T-helper 1 cell (primary cell): Measurements from ENCODE around the gene RCN1.
"Not testable (repeated sequence)": the region's sequence is repeated elsewhere in the genome, so short reads cannot be mapped to it uniquely, and the experiment has no call there.

ENCODE experiments used
- DNase-seq, 5 donors: peaks; one replicate each; pipeline ENCODE4 v3.0.0-alpha.2; 2012 to 2020
- total RNA-seq, 4 donors: gene quantifications; one replicate each; lab custom pipeline; 2026; lab: John Stamatoyannopoulos, UW

Gene RCN1
- 2.9 to 5.8 (median 4.6) reads per million in 4 donors for total RNA-seq

DNA sequence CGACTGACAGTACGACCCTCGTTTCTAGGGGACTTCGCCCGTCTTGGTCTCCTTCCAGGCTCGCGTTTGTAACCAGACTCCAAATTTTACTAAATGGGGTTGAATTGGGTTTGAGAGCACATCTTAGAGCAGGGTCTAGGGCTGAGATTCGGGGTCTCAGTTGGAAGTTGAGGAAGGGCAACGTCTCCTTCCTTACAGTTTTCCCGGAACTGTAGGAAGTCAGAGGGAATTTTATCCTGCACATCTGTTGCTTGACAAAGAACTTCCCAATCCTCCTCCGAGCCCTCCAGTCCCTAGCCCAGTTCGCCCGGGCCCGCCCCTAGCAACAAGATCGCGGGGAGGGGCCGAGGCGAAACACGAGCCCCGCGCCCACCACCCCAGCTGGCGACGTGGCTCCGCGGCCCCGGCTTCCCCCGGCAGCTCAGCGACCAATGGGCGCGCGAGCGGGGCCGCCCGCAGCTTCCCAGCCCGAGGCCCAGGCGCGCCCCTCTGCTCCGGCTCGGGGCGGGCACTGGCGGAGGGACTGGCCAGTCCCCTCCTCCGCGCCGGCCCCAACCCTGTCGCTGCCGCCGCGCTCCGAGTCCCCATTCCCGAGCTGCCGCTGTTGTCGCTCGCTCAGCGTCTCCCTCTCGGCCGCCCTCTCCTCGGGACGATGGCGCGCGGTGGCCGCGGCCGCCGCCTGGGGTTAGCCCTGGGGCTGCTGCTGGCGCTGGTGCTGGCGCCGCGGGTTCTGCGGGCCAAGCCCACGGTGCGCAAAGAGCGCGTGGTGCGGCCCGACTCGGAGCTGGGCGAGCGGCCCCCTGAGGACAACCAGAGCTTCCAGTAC, at the start of gene RCN1:
TSS of gene RCN1 (plus strand) at position 530 of the 826 bp plus-strand sequence. CDS start at position 653, 123 bp downstream.
- peak in 3 of 5 donors; percentile 2 to 30 (median 18) for DNase-seq

DNA sequence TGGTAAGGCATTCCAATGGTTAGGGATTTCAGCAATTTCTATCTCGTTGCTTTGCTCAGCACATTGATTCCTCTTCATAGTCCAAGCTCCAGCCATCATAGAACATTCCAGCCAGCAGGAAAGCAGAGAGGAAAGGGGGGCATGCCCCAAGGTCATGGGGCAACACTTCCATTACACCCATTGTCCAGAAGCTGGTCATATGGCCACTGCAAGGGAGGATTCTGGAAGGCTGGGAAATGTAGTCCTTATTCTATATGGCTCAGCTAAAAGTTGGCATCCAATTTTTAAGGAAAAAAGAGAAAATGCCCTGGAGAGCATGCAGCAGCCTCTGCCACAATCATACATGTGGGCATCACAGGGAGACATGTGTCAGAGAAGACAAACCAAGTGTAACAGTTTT, 47.1 kb upstream of the RCN1 start:
- no peak for DNase-seq

DNA sequence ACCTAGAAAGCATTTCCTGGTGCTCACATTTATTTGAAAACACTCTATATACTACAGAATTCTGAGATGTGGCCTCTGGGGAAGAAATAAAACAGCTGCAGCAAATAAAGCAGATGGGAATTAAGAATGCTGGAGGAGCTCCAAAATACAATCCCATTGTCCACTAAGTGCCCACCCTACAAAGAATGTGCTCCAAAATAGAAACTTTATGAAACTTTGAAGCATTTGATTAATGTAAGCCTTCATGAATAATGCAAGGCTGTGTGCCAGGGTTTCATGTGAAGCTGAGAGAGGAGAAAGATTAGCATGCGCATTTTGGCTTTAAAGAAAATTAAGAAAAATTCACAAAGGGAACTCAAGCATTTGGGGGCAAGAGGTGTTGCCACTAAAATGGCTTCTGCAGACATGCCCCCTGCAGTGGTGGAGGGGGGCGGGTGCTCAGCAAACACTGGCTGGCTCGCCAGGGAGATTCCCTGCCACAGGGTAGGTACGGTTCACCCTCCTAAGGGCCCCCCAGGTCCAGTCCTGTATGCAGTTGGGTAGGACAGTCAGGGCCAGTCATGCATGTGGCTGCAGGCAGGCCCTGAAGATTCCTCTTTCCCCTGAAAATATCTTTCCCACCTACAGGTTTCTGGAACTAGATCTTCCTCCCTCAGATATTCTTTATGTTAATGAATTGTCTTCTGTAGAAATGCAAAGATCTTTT, 46.6 kb upstream of the RCN1 start:
- DNase-seq = no peak

DNA sequence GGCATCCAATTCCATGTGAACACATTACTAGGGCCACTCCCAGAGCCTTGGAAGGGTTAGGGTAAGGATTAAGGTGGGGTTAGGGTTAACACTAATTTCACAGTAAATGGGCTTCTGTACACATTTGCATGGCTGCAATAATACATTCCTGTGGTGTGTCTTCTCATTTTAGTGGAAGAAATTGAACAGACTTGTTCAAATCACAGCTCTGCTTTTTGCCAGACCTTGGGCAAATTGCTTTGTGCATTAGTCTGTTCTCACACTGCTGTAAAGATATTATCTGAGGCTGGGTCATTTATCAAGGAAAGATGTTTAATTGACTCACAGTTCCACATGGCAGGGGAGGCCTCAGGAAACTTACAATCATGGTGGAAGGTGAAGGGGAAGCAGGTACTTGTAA, 45.4 kb upstream of the RCN1 start:
- no peak for DNase-seq

DNA sequence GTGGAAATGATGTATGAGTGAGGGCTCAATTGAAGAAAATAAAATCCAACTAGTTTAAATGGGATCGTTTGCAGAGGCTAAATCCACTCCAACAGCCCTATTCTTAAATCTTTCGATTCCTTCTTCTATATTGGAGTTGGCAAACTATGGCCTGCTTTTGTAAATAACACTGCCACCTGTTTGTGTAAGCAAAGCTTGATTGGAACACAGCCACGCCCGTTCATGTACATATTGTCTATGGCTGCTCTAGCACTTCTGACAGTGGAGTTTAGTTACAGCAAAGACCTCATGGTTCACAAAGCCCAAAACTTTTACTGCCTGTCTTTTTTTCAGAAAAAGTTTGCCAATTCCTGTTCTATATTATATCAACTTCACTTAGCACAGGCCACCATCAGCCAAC, 40.6 kb upstream of the RCN1 start:
- no peak for DNase-seq

DNA sequence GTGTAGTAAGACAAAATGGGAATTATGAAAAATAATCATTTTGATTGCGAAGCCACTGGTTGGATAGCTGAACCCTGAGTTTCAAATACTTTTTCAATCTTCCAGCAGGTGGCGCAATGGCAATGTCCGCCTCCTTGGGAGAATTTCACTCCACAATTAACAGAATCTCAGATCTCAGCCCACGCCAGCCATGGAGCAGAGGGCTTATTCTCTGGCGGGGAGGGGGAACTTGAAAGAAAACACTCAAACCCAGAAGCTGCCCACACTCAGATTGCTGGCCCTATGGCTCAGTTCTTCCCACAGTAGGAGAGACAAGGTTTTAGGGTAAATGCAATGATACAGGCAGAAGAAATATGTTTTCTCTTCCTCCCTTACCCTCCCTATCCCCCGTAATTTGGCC, 38.7 kb upstream of the RCN1 start:
- DNase-seq = peak; percentile 7 to 48 (median 15)

DNA sequence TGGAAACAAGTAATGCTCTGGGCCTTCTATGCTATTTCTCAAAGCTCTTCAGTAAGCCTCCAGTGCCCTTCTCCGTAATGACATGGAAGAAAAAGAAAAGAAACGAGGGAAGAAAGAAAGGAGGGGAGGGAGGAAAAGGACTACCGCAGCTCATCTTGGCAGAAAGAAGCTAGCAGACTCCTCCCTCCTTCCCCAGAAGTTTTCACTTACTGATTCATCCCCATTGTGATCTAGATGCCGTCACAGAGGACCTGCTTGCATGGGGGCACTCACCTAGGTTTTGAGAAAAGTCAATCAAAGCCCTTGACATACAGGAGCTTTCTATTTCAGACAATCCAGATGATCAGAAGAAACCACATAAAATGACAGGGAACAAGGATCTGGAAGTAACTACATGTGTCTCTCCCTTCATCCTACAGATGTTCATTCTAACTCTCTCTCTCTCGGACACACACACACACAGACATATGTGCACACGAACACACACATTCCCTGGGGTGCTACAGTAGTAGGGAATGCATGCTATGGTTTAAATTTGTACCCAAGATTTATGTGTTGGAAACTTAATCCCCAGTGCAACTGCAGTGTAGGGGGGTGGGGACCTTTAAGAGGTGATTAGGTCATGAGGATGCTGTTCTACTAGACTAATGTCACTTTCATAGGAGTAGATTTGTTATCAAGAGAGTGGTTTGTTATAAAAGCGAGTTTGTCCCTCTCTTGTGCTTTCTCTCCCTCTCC, 37.6 kb upstream of the RCN1 start:
- no peak for DNase-seq

DNA sequence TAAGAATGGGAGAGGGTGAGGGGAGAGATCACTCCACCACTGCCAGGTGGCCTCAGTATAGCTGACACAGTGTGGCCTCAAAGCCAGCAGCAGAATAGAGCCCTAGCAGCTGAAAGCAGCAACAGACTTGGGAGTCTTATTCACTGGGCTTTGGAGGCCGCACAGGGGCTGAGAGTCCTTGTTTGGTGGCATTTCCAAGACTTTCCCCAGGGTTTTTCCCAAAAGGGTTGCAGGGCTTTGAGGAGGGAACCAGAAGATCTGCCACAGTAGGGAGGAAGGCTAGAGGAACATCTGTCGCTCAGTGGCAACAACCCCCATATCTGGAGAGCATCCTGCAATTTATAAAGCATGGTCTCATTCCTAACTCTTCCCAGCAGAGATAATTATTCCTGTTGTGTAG, 35.0 kb upstream of the RCN1 start:
- DNase-seq = no peak

DNA sequence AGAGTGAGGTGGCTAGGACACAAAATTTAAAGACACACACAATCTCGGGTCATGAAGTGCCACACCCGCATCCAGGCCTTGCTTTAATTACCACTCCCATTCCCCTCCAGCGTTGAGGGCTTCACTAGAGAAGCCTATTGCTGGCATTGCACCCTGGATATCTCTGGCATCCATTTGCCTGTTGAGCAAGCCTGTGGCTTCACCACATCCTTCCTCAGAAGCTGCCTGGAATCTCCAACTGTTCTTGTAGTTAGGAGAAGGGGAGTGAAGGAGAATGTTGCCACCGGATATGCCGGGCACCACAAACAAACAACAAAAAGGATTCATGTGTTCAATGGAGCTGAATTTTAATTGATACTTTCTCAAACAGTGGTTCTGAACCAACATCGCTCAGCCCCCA, 34.4 kb upstream of the RCN1 start:
- no peak for DNase-seq

DNA sequence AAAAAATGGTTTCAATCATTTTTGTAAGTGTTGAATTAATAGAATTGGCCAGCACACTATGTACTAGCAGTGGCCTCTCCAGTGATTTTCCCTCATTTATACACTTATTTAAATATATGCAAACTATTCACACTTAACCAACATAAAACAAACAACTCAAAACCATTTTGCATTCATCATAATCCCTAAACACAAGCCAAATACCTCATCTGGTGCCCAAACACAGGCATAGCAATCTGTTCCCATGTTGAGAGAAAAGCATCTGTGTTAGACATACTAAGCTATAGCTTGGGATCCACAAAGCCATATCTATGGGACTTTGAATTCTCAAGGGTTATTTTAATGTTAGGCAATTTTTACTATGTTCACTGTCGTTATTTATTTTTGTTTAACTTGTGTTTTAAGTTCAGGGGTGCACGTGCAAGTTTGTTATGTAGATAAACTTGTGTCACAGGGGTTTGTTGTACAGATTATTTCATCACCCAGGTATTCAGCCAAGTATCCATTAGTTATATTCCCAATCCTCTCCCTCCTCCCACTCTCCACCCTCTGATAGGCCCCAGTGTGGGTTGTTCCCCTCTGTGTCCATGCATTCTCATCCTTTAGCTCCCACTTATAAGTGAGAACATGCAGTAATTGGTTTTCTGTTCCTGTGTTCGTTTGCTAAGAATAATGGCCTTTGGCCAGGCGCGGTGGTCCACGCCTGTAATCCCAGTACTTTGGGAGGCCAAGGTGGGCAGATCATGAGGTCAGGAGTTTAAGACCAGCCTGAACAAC, 31.0 kb upstream of the RCN1 start:
- DNase-seq = no peak

DNA sequence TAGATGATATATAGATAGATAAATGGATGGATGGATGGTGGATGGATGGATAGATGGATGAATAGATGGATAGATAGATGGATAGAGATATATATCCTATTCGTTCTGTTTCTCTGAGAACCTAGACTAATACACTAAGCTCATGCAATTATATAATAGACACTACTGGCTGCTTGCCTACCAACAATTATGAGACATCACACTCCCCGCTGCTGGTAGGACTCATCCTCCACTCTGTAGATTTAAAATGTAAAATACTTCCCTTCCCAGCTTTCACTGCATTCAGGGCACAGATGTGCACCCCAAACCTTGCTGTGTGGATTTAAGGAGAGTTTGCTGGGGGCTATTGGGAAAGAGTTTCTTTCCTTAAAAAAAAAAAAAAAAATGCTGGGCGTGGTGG, 28.3 kb upstream of the RCN1 start:
- DNase-seq = no peak

DNA sequence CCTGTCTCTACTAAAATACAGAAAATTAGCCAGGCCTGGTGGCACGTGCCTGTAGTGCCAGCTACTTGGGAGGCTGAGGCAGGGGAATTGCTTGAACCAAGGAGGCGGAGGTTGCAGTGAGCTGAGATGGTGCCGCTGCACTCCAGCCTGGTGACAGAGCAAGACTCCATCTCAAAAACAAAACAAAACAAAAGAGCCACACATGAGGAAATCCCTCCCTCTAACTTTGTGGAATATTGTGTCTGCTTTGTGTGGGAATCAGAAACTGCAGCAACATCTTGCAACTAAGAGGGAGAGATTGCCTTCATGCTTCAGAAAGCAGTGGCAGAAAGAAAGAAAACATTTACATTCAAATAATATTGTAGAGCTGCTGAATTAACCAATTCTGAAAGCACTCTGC, 27.8 kb upstream of the RCN1 start:
- DNase-seq = not testable (repeated sequence)

DNA sequence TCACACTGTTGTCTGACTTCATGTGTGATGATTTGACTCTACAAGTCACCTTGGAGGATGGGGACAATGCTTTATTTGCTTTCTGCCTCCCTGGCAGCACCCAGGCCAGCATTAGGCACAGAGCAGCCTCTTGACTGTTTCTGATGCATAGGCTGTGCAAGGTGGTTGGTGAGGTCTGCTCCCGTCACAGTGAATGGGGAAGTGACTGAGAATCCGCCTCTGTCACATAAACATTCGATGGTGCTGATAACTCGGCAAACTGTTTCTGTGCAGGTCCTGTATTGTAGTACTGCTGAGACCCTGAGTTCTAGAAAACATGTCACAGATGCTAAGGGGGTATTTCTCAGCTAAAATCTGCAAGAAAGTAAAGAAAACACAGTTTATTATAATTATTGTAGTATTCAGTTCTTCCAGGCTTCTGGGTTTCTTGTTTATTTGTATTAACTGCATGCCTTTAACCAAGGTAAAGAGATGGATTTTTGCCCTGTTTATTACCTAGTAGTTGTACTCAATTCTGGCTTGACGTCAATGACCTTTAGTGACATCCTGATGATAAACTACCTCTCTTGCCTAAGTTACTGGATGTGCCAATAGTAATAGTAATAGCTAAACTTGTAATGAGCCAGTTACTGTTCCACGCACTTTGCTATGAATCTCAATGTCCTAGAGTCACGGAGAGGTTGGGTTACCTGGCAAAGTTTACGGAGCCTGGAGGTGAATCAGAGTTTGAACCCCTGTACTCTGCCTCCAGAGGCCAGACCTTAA, 24.8 kb upstream of the RCN1 start:
- DNase-seq = no peak

DNA sequence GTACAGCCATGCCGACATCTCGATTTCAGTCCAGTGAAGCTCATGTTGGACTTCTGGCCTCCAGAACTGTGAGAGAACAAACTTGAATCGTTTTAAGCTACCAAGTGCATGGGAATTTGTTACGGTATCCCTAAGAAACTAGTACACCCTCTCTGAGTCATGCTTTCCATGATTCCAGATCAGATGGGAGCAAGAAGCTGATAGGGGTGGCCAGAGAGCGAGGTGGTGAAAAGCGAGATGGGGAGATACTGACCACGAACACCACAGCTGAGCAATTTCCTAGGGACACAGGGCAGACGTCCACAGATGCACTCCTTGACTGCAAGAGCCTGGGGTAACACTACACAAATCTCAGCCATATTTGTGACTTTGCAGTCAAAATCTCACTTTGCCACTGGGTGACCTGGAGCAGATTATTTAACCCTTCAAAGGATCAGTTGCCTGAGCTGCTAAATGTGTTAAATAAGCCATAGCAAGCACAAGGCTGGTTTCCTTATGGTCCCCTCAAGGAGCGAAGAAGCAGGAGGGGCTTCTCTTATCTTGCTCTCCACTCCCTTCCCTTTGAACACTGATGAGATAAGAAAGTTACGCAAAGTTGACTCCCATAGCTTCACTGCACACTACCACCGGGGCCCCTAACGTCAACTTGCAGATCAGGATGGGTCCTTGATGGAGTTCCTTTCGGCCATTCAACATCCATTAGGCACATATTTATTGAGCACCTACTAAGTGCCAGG, 22.6 kb upstream of the RCN1 start:
- no peak for DNase-seq

DNA sequence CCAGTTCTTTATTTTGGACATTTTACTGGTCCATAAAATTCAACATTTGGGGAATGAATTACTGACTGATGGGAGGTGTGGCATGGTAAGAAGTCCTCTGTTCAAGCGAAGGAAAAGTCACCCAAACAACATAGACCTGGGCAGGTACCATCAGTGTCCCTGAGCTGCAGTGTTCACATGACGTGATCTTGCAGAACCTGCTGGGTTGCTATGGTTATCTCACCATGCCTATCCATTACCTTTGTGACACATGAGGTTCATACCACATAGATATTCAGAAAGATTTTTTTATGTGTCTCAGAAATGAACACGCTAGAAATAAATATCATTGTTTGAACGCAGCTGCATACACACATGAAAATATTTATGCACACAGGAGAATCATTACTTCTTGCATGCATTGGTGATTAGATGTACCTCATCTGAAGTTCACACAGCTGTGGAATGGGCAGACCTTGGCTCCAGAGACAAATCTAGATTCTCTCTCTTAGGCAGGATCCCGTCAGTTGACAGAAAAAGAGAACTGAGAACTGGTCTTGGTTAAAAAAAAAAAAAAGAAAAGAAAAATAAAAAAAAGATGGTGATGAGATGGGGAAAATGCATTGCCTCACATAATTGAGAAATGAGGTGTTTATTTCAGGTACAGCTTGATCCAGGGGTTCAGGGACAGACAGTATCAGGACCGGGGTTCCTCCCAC, 21.4 kb upstream of the RCN1 start:
- no peak for DNase-seq

DNA sequence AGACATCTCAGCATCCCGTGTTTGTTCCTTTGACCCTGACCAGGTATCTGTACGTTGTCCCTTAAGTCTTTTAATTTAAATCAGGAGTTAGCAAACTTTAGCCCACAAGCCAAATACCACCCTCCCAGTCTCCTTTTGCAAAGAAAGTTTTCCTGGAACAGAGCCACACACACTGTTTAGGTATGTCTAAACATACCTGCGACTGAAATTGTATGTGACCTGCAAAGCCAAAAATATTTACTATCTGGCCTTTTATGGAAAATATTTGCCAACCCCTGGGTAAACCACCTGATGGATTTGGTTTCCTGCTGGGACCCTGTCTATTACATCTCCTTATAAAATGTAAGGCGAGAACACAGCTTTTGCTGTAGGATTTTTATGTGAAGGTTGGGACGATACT, 20.2 kb upstream of the RCN1 start:
- no peak for DNase-seq

DNA sequence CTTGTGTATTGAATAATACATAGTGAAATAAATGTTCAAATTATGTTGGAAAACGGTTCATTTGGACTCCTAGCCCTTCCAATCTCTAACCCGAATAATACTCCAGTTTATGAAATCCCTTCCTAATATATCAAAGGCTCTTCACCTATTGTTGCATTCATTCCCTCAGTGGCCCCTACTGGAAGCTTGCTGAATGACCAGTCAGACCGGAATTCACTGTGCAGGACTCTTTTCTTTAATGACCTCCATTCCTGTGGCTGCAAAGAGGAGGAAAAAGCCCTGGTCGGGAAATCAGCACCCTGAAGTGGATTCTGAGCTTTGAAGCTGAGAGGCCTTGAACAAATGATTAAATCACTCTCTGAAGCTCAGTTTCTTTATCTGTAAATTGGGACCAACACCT, 19.1 kb upstream of the RCN1 start:
- no peak for DNase-seq

DNA sequence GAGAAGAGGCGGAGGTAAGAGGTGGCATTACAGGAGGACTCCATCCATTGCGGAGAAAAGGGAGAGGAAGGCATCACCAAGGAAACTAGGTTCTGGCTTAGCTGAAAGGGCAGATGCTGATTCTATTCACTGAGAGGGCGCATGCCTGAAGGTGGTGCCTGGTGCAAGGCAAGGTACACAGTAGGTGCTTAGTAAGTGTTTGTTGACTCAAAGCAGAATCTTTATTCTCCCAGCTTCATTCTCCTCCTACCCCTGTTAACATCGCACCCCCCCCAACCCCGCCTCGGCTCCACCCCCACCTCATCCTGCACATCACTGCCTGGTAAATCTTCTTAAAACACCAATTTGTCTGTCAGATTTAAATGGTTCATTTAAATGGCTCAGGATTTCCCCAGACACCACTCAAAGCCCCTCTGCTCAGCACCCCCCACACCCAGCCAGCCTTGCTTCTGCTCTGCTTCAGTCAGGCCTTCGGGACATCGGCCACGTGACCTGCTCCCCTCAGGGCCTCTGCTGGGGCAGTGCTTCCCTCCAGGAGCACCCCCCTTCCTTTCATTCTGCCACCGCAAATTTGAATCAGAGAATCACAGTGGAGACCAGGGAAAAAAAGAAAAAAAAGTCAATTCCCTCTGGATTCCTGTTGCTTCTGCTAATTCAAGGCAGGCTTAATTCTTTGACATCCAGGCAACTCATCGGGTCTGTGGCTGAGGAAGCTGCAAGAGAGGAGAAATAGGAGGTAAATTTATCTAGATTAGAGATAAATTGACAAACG, 17.8 kb upstream of the RCN1 start:
- DNase-seq = no peak

DNA sequence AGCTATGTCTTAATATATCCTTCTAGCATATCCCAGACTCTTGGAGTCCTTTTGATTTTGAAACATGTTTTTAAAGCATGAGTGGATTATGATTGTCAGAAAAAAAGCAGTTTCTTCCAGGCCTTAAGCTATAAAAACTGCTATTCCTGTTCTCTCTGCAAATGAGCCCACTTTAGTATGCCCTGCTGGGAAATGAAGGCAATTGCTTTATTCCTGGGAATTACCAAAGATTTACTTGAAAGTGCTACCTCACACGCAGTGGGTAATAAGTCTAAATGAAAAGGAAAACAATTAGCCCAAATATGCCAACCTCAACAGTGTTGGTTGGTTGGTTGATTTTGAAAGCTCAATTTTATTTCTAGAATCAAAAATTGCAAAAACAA, 17.2 kb upstream of the RCN1 start:
- DNase-seq = no peak

DNA sequence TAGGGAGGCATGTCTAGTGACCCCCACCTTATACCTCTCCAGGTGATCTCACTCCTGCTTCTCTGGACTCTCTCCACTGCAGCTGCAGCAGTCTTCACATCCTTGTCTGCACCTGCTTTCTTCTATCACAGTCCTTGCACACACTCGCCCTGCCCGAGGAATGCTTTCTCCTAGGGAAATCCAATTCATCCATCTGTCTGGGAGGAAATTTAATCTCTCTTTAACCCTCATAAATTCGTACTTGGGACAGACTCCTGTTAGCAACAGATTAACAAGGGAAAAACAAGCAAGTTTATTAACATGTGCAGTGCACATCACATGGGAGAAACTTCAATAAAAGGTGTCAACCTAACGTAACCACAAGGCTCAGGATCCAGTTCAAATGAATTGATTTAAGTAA, 11.3 kb upstream of the RCN1 start:
- DNase-seq = no peak
